K562 (cell line): ENCODE measurements around the gene FUCA2. TPM values are rescaled to one million over a fixed set of nuclear protein-coding genes. Genes with fewer than 3 reads are reported as not detected.

Experiments used
- ARNT ChIP-seq, 2 experiments: fragments of 450-650 bp; IDR thresholded peaks; 2 replicates each; pipeline ENCODE4 v1.6.1; 2016; ENCODE audit warnings: mild to moderate bottlenecking in 1 of 2
- DPF2 ChIP-seq: fragments of 450-650 bp; IDR thresholded peaks from 2 replicates; pipeline ENCODE4 v1.6.1; 2016
- FOXP1 ChIP-seq: sonication (generic); formaldehyde crosslinking; IDR thresholded peaks from 2 replicates; pipeline ENCODE4 v1.8.0; 2022; ENCODE audit warnings: mild to moderate bottlenecking, missing genetic modification reagents
- HLTF ChIP-seq: fragments of 450-650 bp; IDR thresholded peaks from 2 replicates; pipeline ENCODE4 v1.6.1; 2016
- RBM14 ChIP-seq: fragments of 200-400 bp; formaldehyde crosslinking; IDR thresholded peaks from 2 replicates; pipeline ENCODE4 v1.6.1; 2018; ENCODE audit warnings: low read depth, mild to moderate bottlenecking, low read length, moderate library complexity, borderline replicate concordance; ENCODE audit not compliant: insufficient read depth
- SMARCA4 ChIP-seq: fragments of 450-650 bp; IDR thresholded peaks from 2 replicates; pipeline ENCODE4 v1.6.1; 2016
- THRAP3 ChIP-seq: fragments of 450-650 bp; IDR thresholded peaks from 2 replicates; pipeline ENCODE4 v1.6.1; 2016; ENCODE audit warnings: mild to moderate bottlenecking, inconsistent platforms, borderline replicate concordance
- TSC22D4 ChIP-seq: fragments of 450-650 bp; IDR thresholded peaks from 2 replicates; pipeline ENCODE4 v1.6.1; 2016; ENCODE audit warnings: missing genetic modification characterization, missing biosample characterization, control low read depth
- ZNF347 ChIP-seq: fragments of 450-650 bp; formaldehyde crosslinking; IDR thresholded peaks from 2 replicates; pipeline ENCODE4 v1.4.0; 2020; ENCODE audit warnings: low read depth, mild to moderate bottlenecking, moderate library complexity
- polyA plus RNA-seq, 8 experiments: library from polyadenylated mRNA; depleted of rRNA in 4 of 8; stranded (reverse) in 5 of 8; unstranded in 3 of 8; fragments of >200 nt; fragmentation: Nextera tagmentation in 2 of 8; fragmentation: Illumina TruSeq in 1 of 8; extraction: Ambion mirVana in 2 of 8; extraction: Trizol in 1 of 8; gene quantifications; 2 replicates each; pipeline versions ENCODE4 v1.2.1 to v1.2.3, GENCODE V29; 2011 to 2014; ENCODE audit warnings: inconsistent platforms in 1 of 8, missing spikeins in 1 of 8
- total RNA-seq, 7 experiments: library from RNA; depleted of rRNA in 6 of 7; stranded (reverse); fragments of >200 nt in 6 of 7; fragmentation: Illumina TruSeq in 2 of 7; extraction: Trizol in 2 of 7; gene quantifications; 2 replicates each; pipeline versions ENCODE4 v1.2.1 to v1.2.3, GENCODE V29; 2011 to 2021; ENCODE audit warnings: low replicate concordance in 1 of 7
- TF ChIP-seq, protein P1 (sequence below): fragments of 450-650 bp; IDR thresholded peaks from 2 replicates; pipeline ENCODE4 v1.6.1; 2016; ENCODE audit warnings: mild to moderate bottlenecking
- TF ChIP-seq, protein P2 (sequence below): fragments of 450-650 bp; formaldehyde crosslinking; IDR thresholded peaks from 2 replicates; pipeline ENCODE4 v1.4.0; 2022; ENCODE audit warnings: missing genetic modification characterization
- TF ChIP-seq, protein P3 (sequence below): fragments of 450-650 bp; conservative IDR thresholded peaks from 2 replicates; pipeline ENCODE4 v1.6.1; 2016; ENCODE audit warnings: missing genetic modification characterization, low read depth, mild to moderate bottlenecking, control low read depth, missing compliant biosample characterization
- TF ChIP-seq, protein P4 (sequence below): IDR thresholded peaks from 2 replicates; pipeline ENCODE4 v1.6.1; 2016; ENCODE audit warnings: missing genetic modification characterization, missing compliant biosample characterization
- TF ChIP-seq, protein P5 (sequence below): sonication (generic); formaldehyde crosslinking; IDR thresholded peaks from 2 replicates; pipeline ENCODE4 v1.8.1; 2023; ENCODE audit warnings: missing genetic modification reagents, mild to moderate bottlenecking, borderline replicate concordance

The FUCA2 gene
- total and polyA plus RNA-seq, 9 of the 15 experiments (the other 6 are each of a cell fraction or from before 2014, with no cell fraction given) = 20.6 to 112 (median 79.3) TPM

DNA sequence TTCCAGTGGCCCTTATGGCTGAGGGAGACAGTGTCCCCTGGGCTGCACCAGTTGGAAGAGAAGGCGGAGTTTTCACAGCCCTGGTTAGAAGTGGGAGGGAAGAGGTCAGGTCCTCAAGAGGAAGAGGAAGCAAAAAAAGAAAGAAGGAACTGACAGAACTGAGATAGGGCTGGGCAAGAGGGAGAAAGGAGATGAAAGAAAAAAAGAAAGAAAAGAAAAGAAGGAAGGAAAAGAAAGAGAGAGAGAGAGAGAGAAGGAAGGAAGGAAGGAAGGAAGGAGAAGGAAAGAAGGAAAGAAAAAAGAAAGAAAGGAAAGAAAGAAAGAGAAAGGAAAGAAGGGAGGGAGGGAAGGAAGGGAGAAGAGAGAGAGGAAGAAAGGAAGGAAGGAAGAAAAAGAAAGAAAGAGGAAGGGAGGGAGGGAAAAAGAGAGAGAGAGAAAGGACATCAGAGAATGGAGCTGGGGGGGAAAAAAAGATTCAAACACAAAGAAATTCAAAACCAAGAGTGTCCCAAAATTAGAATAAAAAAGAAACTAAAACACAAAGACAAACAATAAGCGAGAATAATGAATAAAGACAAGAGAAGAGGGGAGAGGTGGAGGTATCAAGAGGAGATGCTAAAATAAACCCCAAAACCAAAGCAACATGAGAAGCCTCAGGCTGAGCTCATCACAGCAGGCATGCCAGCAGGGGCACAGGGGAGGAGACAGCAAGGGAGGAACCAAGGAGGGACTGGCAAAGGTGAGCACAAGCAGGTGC lies 5.3 kb upstream of the FUCA2 start (continued):
- TF ChIP-seq ZNF347 (no peak), ARNT (IDR thresholded peaks at IDR 0.05) (peak in 1 of 2 experiments; percentile 34; a peak in 1 of 4 replicates), FOXP1 (CRISPR knock-in tag) (no peak), THRAP3 (peak; percentile 60; the same call in 1 of the 2 replicates), HLTF (peak; percentile 56; the same call in 1 of the 2 replicates), DPF2 (peak; percentile 71), RBM14 (no peak), TSC22D4 (tag) (no peak), SMARCA4 (peak; percentile 49; the same call in 1 of the 2 replicates)
- TF ChIP-seq, protein P1, sequence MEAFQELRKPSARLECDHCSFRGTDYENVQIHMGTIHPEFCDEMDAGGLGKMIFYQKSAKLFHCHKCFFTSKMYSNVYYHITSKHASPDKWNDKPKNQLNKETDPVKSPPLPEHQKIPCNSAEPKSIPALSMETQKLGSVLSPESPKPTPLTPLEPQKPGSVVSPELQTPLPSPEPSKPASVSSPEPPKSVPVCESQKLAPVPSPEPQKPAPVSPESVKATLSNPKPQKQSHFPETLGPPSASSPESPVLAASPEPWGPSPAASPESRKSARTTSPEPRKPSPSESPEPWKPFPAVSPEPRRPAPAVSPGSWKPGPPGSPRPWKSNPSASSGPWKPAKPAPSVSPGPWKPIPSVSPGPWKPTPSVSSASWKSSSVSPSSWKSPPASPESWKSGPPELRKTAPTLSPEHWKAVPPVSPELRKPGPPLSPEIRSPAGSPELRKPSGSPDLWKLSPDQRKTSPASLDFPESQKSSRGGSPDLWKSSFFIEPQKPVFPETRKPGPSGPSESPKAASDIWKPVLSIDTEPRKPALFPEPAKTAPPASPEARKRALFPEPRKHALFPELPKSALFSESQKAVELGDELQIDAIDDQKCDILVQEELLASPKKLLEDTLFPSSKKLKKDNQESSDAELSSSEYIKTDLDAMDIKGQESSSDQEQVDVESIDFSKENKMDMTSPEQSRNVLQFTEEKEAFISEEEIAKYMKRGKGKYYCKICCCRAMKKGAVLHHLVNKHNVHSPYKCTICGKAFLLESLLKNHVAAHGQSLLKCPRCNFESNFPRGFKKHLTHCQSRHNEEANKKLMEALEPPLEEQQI = no peak
- TF ChIP-seq, protein P2, sequence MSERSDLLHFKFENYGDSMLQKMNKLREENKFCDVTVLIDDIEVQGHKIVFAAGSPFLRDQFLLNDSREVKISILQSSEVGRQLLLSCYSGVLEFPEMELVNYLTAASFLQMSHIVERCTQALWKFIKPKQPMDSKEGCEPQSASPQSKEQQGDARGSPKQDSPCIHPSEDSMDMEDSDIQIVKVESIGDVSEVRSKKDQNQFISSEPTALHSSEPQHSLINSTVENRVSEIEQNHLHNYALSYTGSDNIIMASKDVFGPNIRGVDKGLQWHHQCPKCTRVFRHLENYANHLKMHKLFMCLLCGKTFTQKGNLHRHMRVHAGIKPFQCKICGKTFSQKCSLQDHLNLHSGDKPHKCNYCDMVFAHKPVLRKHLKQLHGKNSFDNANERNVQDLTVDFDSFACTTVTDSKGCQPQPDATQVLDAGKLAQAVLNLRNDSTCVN (CRISPR knock-in tag) = peak; percentile 87; the same call in 1 of the 2 replicates
- TF ChIP-seq, protein P3, sequence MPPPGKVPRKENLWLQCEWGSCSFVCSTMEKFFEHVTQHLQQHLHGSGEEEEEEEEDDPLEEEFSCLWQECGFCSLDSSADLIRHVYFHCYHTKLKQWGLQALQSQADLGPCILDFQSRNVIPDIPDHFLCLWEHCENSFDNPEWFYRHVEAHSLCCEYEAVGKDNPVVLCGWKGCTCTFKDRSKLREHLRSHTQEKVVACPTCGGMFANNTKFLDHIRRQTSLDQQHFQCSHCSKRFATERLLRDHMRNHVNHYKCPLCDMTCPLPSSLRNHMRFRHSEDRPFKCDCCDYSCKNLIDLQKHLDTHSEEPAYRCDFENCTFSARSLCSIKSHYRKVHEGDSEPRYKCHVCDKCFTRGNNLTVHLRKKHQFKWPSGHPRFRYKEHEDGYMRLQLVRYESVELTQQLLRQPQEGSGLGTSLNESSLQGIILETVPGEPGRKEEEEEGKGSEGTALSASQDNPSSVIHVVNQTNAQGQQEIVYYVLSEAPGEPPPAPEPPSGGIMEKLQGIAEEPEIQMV = peak; percentile 46; the same call in 1 of the 2 replicates
- TF ChIP-seq, protein P4, sequence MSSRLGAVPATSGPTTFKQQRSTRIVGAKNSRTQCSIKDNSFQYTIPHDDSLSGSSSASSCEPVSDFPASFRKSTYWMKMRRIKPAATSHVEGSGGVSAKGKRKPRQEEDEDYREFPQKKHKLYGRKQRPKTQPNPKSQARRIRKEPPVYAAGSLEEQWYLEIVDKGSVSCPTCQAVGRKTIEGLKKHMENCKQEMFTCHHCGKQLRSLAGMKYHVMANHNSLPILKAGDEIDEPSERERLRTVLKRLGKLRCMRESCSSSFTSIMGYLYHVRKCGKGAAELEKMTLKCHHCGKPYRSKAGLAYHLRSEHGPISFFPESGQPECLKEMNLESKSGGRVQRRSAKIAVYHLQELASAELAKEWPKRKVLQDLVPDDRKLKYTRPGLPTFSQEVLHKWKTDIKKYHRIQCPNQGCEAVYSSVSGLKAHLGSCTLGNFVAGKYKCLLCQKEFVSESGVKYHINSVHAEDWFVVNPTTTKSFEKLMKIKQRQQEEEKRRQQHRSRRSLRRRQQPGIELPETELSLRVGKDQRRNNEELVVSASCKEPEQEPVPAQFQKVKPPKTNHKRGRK = peak; percentile 100
- TF ChIP-seq, protein P5, sequence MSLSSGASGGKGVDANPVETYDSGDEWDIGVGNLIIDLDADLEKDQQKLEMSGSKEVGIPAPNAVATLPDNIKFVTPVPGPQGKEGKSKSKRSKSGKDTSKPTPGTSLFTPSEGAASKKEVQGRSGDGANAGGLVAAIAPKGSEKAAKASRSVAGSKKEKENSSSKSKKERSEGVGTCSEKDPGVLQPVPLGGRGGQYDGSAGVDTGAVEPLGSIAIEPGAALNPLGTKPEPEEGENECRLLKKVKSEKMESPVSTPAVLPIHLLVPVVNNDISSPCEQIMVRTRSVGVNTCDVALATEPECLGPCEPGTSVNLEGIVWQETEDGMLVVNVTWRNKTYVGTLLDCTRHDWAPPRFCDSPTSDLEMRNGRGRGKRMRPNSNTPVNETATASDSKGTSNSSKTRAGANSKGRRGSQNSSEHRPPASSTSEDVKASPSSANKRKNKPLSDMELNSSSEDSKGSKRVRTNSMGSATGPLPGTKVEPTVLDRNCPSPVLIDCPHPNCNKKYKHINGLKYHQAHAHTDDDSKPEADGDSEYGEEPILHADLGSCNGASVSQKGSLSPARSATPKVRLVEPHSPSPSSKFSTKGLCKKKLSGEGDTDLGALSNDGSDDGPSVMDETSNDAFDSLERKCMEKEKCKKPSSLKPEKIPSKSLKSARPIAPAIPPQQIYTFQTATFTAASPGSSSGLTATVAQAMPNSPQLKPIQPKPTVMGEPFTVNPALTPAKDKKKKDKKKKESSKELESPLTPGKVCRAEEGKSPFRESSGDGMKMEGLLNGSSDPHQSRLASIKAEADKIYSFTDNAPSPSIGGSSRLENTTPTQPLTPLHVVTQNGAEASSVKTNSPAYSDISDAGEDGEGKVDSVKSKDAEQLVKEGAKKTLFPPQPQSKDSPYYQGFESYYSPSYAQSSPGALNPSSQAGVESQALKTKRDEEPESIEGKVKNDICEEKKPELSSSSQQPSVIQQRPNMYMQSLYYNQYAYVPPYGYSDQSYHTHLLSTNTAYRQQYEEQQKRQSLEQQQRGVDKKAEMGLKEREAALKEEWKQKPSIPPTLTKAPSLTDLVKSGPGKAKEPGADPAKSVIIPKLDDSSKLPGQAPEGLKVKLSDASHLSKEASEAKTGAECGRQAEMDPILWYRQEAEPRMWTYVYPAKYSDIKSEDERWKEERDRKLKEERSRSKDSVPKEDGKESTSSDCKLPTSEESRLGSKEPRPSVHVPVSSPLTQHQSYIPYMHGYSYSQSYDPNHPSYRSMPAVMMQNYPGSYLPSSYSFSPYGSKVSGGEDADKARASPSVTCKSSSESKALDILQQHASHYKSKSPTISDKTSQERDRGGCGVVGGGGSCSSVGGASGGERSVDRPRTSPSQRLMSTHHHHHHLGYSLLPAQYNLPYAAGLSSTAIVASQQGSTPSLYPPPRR (CRISPR knock-in tag) = no peak
